Trophoblast cell (in vitro differentiated cells and primary cell): Measurements from ENCODE around the gene SMU1.

Experiments
- DNase-seq, 2 donors: peaks; one replicate each; pipeline ENCODE4 v3.0.0-alpha.2; 2016
- H2AFZ ChIP-seq: 2 replicates; pipeline ENCODE4 v1.6.1; 2013; ENCODE audit warnings: low read length, moderate library complexity, mild to moderate bottlenecking; ENCODE audit not compliant: insufficient read depth, poor library complexity
- H2AK5ac ChIP-seq: 2 replicates; pipeline ENCODE4 v1.6.1; 2013; ENCODE audit warnings: mild to moderate bottlenecking, low read length
- H2BK120ac ChIP-seq: 2 replicates; pipeline ENCODE4 v1.6.1; 2013; ENCODE audit warnings: low read length, mild to moderate bottlenecking, moderate library complexity; ENCODE audit not compliant: insufficient read depth, poor library complexity
- H2BK12ac ChIP-seq: 2 replicates; pipeline ENCODE4 v1.6.1; 2013; ENCODE audit warnings: mild to moderate bottlenecking, low read length, moderate library complexity
- H2BK5ac ChIP-seq: 2 replicates; pipeline ENCODE4 v1.6.1; 2013; ENCODE audit warnings: low read length, low read depth, moderate library complexity, mild to moderate bottlenecking; ENCODE audit not compliant: poor library complexity
- H3K14ac ChIP-seq: 2 replicates; pipeline ENCODE4 v1.6.1; 2013; ENCODE audit warnings: mild to moderate bottlenecking, low read length
- H3K18ac ChIP-seq: 2 replicates; pipeline ENCODE4 v1.6.1; 2013; ENCODE audit warnings: mild to moderate bottlenecking, low read length
- H3K23ac ChIP-seq: 2 replicates; pipeline ENCODE4 v1.6.1; 2013; ENCODE audit warnings: low read length
- H3K27ac ChIP-seq: 2 replicates; pipeline ENCODE4 v1.5.1; 2013; ENCODE audit warnings: low read depth, mild to moderate bottlenecking, inconsistent platforms, low read length, moderate library complexity
- H3K27me3 ChIP-seq: 2 replicates; pipeline ENCODE4 v1.6.1; 2013; ENCODE audit warnings: inconsistent platforms, mild to moderate bottlenecking, low read length, moderate library complexity; ENCODE audit not compliant: insufficient read depth
- H3K36me3 ChIP-seq, 2 experiments: 1 replicate in 1 of 2; 2 replicates in 1 of 2; pipeline ENCODE4 v1.6.1; 2013; ENCODE audit warnings: low read length in 2 of 2, mild to moderate bottlenecking in 2 of 2, moderate library complexity in 1 of 2; ENCODE audit not compliant: insufficient read depth in 2 of 2, control insufficient read depth in 1 of 2
- H3K4ac ChIP-seq: 2 replicates; pipeline ENCODE4 v1.6.1; 2013; ENCODE audit warnings: low read depth, mild to moderate bottlenecking, low read length, moderate library complexity
- H3K4me1 ChIP-seq, 2 experiments: 1 replicate in 1 of 2; 2 replicates in 1 of 2; pipeline ENCODE4 v1.6.1; 2013; ENCODE audit warnings: low read length in 2 of 2, mild to moderate bottlenecking in 2 of 2, moderate library complexity in 1 of 2; ENCODE audit not compliant: insufficient read depth in 2 of 2, control insufficient read depth in 1 of 2
- H3K4me2 ChIP-seq: 2 replicates; pipeline ENCODE4 v1.6.1; 2013; ENCODE audit warnings: inconsistent platforms, mild to moderate bottlenecking, low read length, moderate library complexity
- H3K4me3 ChIP-seq: 2 replicates; pipeline ENCODE4 v1.5.1; 2013; ENCODE audit warnings: mild to moderate bottlenecking, low read depth, low read length, inconsistent platforms
- H3K79me1 ChIP-seq: one replicate; pipeline ENCODE4 v1.6.1; 2013; ENCODE audit warnings: low read length
- H3K79me2 ChIP-seq: 2 replicates; pipeline ENCODE4 v1.6.1; 2013; ENCODE audit warnings: low read length, mild to moderate bottlenecking; ENCODE audit not compliant: control insufficient read depth, insufficient read depth, poor library complexity
- H3K9ac ChIP-seq: 2 replicates; pipeline ENCODE4 v1.6.1; 2013; ENCODE audit warnings: mild to moderate bottlenecking, low read length
- H3K9me3 ChIP-seq: 2 replicates; pipeline ENCODE4 v1.6.1; 2013; ENCODE audit warnings: low read depth, mild to moderate bottlenecking, control low read depth, inconsistent platforms, low read length; ENCODE audit not compliant: insufficient read depth
- H4K12ac ChIP-seq: 2 replicates; pipeline ENCODE4 v1.6.1; 2013; ENCODE audit warnings: low read depth, mild to moderate bottlenecking, low read length, moderate library complexity
- H4K8ac ChIP-seq: 2 replicates; pipeline ENCODE4 v1.6.1; 2013; ENCODE audit warnings: low read depth, mild to moderate bottlenecking, low read length, moderate library complexity
- H4K91ac ChIP-seq: one replicate; pipeline ENCODE4 v1.6.1; 2013; ENCODE audit warnings: low read depth, mild to moderate bottlenecking, low read length, moderate library complexity
- WGBS: extraction: QIAGEN DNeasy Blood & Tissue Kit; methylation state at CpG from one replicate; pipeline ENCODE4 v1.1.7; 2013; ENCODE audit warnings: missing lambda C conversion rate; ENCODE audit not compliant: insufficient read length, insufficient coverage; ENCODE audit errors: extremely low coverage; 5-methylcytosine and 5-hydroxymethylcytosine counted together

Gene SMU1

GRCh38 chr9:33051144-33051543, 25.3 kb downstream of the SMU1 start:
- no peak overlapping the region for H3K23ac ChIP-seq
- H3K4me3 ChIP-seq: no peak overlapping the region
- no peak overlapping the region for H2BK5ac ChIP-seq
- no peaks in the 10 kb centered on the region for H3K9me3 ChIP-seq
- no peak overlapping the region for H3K4ac ChIP-seq
- no peaks in the 10 kb centered on the region for H3K4me1 ChIP-seq
- DNase-seq: no peak
- no peak overlapping the region for H3K9ac ChIP-seq
- H3K18ac ChIP-seq: no peak overlapping the region
- no peak overlapping the region for H3K14ac ChIP-seq
- no peak overlapping the region for H2BK12ac ChIP-seq
- H3K79me2 ChIP-seq: no peaks in the 10 kb centered on the region
- H3K4me2 ChIP-seq: no peak overlapping the region
- no peak overlapping the region for H3K27ac ChIP-seq
- no peak overlapping the region for H2AK5ac ChIP-seq
- no peak overlapping the region for H4K91ac ChIP-seq
- H2BK120ac ChIP-seq: no peak overlapping the region
- WGBS: no CpG with 5 or more reads among the region's 4 CpGs
- no peak overlapping the region for H2AFZ ChIP-seq
- no peak overlapping the region for H4K8ac ChIP-seq
- H4K12ac ChIP-seq: no peak overlapping the region
- no peaks in the 10 kb centered on the region for H3K27me3 ChIP-seq
- no peaks in the 10 kb centered on the region for H3K79me1 ChIP-seq
- H3K36me3 ChIP-seq: peaks cover 14 to 36% of the 10 kb centered on the region in 2 experiments

GRCh38 chr9:33049680-33050361, 26.7 kb downstream of the SMU1 start:
- Histone ChIP-seq H2BK12ac (no peak overlapping the region), H3K4me1 (no peaks in the 10 kb centered on the region), H3K4me3 (no peak overlapping the region), H3K4me2 (no peak overlapping the region), H2AK5ac (no peak overlapping the region), H3K27me3 (no peaks in the 10 kb centered on the region), H3K23ac (no peak overlapping the region), H2BK5ac (no peak overlapping the region), H4K91ac (no peak overlapping the region), H3K9me3 (no peaks in the 10 kb centered on the region), H3K79me1 (no peaks in the 10 kb centered on the region), H3K79me2 (no peaks in the 10 kb centered on the region), H4K12ac (no peak overlapping the region), H2AFZ (no peak overlapping the region), H4K8ac (no peak overlapping the region), H3K4ac (no peak overlapping the region), H3K36me3 (peaks cover 14 to 29% of the 10 kb centered on the region in 2 experiments), H2BK120ac (no peak overlapping the region), H3K9ac (no peak overlapping the region), H3K18ac (peak overlapping the region; percentile 71), H3K14ac (no peak overlapping the region), H3K27ac (no peak overlapping the region)
- WGBS: no CpG with 5 or more reads among the region's 2 CpGs
- DNase-seq: no peak

GRCh38 chr9:33048054-33048465, 28.4 kb downstream of the SMU1 start:
- H3K4me1 ChIP-seq: no peaks in the 10 kb centered on the region
- no peak overlapping the region for H3K9ac ChIP-seq
- H3K27ac ChIP-seq: no peak overlapping the region
- no peak overlapping the region for H2AK5ac ChIP-seq
- no peak overlapping the region for H3K4ac ChIP-seq
- no peak overlapping the region for H4K91ac ChIP-seq
- no peak overlapping the region for H4K12ac ChIP-seq
- H3K14ac ChIP-seq: no peak overlapping the region
- no peak overlapping the region for H4K8ac ChIP-seq
- H3K9me3 ChIP-seq: no peaks in the 10 kb centered on the region
- H3K79me1 ChIP-seq: no peaks in the 10 kb centered on the region
- H2AFZ ChIP-seq: no peak overlapping the region
- H3K4me2 ChIP-seq: no peak overlapping the region
- H2BK5ac ChIP-seq: no peak overlapping the region
- H3K79me2 ChIP-seq: no peaks in the 10 kb centered on the region
- H2BK12ac ChIP-seq: no peak overlapping the region
- DNase-seq: no peak
- H3K18ac ChIP-seq: no peak overlapping the region
- H3K23ac ChIP-seq: no peak overlapping the region
- peaks cover 12 to 22% of the 10 kb centered on the region in 2 experiments for H3K36me3 ChIP-seq
- WGBS: no CpG with 5 or more reads among the region's 2 CpGs
- H3K27me3 ChIP-seq: no peaks in the 10 kb centered on the region
- H3K4me3 ChIP-seq: no peak overlapping the region
- no peak overlapping the region for H2BK120ac ChIP-seq

- Histone ChIP-seq H2BK5ac (no peak overlapping the region), H3K14ac (no peak overlapping the region), H3K4me3 (no peak overlapping the region), H2BK120ac (no peak overlapping the region), H3K23ac (no peak overlapping the region), H3K4me1 (no peaks in the 10 kb centered on the region), H3K4me2 (no peak overlapping the region), H3K79me1 (no peaks in the 10 kb centered on the region), H4K91ac (no peak overlapping the region), H3K27ac (no peak overlapping the region), H3K36me3 (peaks cover 8 to 9% of the 10 kb centered on the region in 2 experiments), H2AK5ac (no peak overlapping the region), H3K27me3 (no peaks in the 10 kb centered on the region), H3K18ac (no peak overlapping the region), H4K8ac (no peak overlapping the region), H3K9me3 (no peaks in the 10 kb centered on the region), H3K9ac (no peak overlapping the region), H4K12ac (no peak overlapping the region), H3K4ac (no peak overlapping the region), H2AFZ (no peak overlapping the region), H2BK12ac (no peak overlapping the region), H3K79me2 (no peaks in the 10 kb centered on the region)
- no peak for DNase-seq
- WGBS: no CpG with 5 or more reads among the region's 1 CpG
These were observed 30.4 kb downstream of the SMU1 start for GRCh38 chr9:33046061-33046460.
